Stimulated activated CD4-positive, alpha-beta T cell treated with anti-CD3 and anti-CD28 coated beads, Interleukin-15, amount 100 ng/mL, for 24 hours (primary cell): ENCODE measurements around the gene PHKA1.
"Not testable (repeated sequence)": the region's sequence is repeated elsewhere in the genome, so short reads cannot be mapped to it uniquely, and the experiment has no call there.

ENCODE experiments used
- DNase-seq: peaks from one replicate; pipeline ENCODE4 v3.0.0-alpha.2; 2020

The PHKA1 gene

GRCh38 chrX:72713599-72714477 is at the start of gene PHKA1:
PHKA1 (minus strand) TSS chrX:72714306; CDS start chrX:72713880, 426 bp downstream.
- peak; percentile 77 for DNase-seq

- not testable (repeated sequence) for DNase-seq
Observed at GRCh38 chrX:72760454-72760853, 46.3 kb upstream of the PHKA1 start.

- DNase-seq: not testable (repeated sequence)
Observed at GRCh38 chrX:72748545-72748944, 34.4 kb upstream of the PHKA1 start.

- DNase-seq: not testable (repeated sequence)
Observed at GRCh38 chrX:72745546-72745945, 31.4 kb upstream of the PHKA1 start.

- no peak for DNase-seq
Observed at GRCh38 chrX:72735561-72735960, 21.5 kb upstream of the PHKA1 start.

- DNase-seq: not testable (repeated sequence)
Observed at GRCh38 chrX:72733636-72734035, 19.5 kb upstream of the PHKA1 start.

GRCh38 chrX:72727846-72728245 is 13.7 kb upstream of the PHKA1 start:
- no peak for DNase-seq

GRCh38 chrX:72716766-72717165 is 2.7 kb upstream of the PHKA1 start:
- DNase-seq: no peak

GRCh38 chrX:72715546-72715945 is 1.4 kb upstream of the PHKA1 start:
- no peak for DNase-seq

- peak; percentile 22 for DNase-seq
Observed at GRCh38 chrX:72714478-72714916, 391 bp upstream of the PHKA1 start.

- no peak for DNase-seq
Observed at GRCh38 chrX:72713130-72713529, 976 bp downstream of the PHKA1 start.

- DNase-seq: no peak
Observed at GRCh38 chrX:72712094-72712755, 1.9 kb downstream of the PHKA1 start.

- DNase-seq: no peak
Observed at GRCh38 chrX:72705814-72706213, 8.3 kb downstream of the PHKA1 start.

GRCh38 chrX:72705111-72705510 is 9.0 kb downstream of the PHKA1 start:
- no peak for DNase-seq

- DNase-seq: no peak
Observed at GRCh38 chrX:72694170-72694569, 19.9 kb downstream of the PHKA1 start.

GRCh38 chrX:72693477-72693876 is 20.6 kb downstream of the PHKA1 start:
- DNase-seq: no peak

GRCh38 chrX:72687396-72687795 is 26.7 kb downstream of the PHKA1 start:
- DNase-seq: no peak

- DNase-seq: no peak
Observed at GRCh38 chrX:72685810-72686456, 28.2 kb downstream of the PHKA1 start.

GRCh38 chrX:72685018-72685417 is 29.1 kb downstream of the PHKA1 start:
- no peak for DNase-seq

- no peak for DNase-seq
Observed at GRCh38 chrX:72683631-72684030, 30.5 kb downstream of the PHKA1 start.

GRCh38 chrX:72676465-72676864 is 37.6 kb downstream of the PHKA1 start:
- no peak for DNase-seq

- not testable (repeated sequence) for DNase-seq
Observed at GRCh38 chrX:72673951-72674350, 40.2 kb downstream of the PHKA1 start.

- DNase-seq: not testable (repeated sequence)
Observed at GRCh38 chrX:72669508-72669907, 44.6 kb downstream of the PHKA1 start.

- DNase-seq: no peak
Observed at GRCh38 chrX:72666451-72666850, 47.7 kb downstream of the PHKA1 start.
